ENCODE results near the gene ZBTB44.
"Not testable (repeated sequence)": the region's sequence is repeated elsewhere in the genome, so short reads cannot be mapped to it uniquely, and the experiment has no call there.

ZBTB44 gene, protein sequence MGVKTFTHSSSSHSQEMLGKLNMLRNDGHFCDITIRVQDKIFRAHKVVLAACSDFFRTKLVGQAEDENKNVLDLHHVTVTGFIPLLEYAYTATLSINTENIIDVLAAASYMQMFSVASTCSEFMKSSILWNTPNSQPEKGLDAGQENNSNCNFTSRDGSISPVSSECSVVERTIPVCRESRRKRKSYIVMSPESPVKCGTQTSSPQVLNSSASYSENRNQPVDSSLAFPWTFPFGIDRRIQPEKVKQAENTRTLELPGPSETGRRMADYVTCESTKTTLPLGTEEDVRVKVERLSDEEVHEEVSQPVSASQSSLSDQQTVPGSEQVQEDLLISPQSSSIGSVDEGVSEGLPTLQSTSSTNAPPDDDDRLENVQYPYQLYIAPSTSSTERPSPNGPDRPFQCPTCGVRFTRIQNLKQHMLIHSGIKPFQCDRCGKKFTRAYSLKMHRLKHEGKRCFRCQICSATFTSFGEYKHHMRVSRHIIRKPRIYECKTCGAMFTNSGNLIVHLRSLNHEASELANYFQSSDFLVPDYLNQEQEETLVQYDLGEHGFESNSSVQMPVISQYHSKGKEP

DNA sequence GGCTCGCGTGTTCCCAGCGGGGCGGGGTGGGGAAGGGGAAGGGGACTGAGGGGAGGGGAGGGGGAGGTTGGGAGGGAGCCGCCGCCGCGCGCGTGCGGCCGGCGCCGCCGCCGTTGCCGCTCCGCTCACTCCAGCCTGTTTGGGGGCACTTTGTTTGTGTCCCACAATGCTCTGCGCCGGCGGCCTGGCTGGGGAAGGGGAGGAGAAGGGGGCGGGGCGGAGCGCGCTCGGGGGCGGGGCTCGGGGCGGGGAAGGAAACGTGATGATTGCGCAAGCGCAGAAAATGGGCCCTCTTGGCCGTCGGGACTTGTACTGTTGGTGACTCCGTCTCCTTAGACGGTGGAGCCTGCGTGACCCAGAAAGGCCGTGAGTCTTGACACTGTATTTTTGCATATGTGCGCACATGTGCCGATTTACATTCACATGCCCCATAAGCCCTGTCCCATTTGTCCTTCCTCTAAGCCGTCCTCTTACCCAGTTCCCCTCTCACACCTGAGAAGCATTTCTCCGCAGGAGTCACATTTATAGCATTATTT lies at the start of gene ZBTB44:
TSS of gene ZBTB44 (minus strand) at position 168 of the 536 bp plus-strand sequence. CDS start 53,044 bp downstream, outside the sequence.
- DNase-seq = peak; percentile 64

DNA sequence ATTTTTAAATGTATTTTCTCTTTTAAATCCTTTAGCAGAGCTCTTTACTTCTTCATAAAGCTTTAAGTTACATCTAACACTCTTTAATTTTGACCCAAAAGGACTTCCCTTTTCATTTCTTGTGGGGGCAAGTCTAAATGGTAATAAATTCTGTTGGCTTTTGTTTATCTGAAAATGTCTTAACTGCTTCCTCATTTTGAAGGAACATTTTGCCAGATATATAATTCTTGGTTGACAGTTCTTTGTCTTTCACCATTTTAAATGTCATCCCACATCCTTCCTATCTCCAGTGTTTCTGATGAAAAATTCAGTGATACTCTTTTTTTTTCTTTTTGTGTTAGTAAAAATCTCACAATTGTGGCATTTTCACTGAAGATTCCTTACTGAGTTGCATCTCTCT lies 44.7 kb upstream of the ZBTB44 start:
- DNase-seq = no peak

DNA sequence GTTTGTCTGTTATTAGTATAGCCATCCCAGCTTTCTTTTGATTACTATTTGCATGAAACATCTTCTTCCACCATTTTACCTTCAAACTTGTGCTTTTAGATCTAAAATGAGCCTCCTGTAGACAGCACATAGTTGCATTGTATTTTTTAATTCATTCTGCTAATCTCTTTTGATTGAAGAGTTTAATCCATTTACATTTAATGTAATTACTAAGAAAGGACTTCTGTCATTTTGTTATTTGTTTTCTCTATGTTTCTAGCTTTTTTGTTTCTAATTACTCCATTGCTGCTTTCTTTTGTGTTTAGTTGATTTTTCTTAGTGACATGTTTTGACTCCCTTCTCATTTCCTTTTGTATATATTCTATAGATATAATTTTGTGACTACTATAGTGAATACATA lies 43.7 kb upstream of the ZBTB44 start:
- DNase-seq = no peak

DNA sequence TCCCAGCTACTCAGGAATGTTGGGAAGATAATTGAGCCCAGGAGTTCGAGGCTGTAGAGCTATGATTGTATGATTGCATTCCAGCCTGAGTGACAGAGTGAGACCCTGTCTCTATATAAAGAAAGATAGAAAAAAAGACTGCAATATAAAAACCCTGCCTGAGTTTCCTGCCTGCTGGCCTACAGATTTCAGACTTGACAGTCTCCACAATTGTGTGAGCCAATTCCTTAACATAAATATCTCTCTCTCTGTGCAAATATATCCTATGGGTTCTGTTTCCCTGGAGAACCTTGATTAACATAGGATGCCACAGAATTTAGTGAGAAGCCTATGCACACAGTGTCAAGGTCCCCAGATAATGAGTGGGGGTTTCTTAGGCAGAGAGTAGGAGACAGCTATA lies 32.5 kb upstream of the ZBTB44 start:
- no peak for DNase-seq

DNA sequence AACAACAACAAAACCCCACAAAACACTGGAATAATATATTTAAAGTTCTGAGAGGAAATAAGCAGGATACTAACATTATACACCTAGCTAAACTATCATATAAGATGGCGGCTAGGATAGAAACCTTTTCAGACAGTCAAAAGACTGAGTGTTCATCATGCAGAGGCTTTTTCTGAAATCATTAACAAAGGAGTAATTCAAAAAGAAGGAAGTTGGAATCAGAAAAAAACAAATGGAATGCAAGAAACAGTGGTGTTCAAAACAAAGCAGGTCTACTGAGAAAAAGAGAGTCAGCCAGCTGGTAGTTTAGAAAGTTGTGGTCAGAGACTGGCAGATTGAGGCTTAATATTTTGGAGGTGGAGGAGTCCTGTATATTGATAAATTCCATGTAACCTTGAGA lies 30.1 kb upstream of the ZBTB44 start:
- DNase-seq = no peak

DNA sequence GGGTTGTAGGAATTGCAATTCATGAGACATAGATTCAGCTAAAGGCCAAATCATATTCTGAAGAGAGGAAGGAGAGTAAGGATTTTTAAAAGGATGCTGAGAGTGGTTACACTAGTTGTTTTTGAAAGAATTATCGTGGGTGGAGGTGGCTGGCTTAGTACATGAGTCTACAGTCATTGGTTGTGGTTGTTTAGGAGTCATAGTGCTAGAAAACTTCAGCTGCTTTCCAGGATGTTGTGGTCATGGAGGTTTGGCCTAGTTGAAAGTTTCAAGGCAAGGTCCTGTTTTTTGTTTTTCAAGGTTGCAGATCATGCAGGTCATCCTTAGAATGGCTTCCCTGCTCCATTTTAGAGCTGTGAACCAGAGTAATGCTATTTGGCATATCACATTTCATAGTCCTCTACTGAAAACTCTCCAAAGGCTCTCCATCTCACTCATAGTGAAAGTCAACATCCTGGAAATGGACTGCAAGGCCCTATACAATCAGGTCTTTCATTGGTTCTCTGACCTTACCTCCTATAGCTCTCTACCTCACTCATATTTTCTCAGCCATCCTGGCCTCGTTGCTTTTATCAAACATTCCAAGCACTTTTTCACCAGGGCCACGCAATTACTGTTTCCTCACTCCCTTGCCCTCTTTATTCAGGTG lies 26.1 kb upstream of the ZBTB44 start:
- no peak for DNase-seq

DNA sequence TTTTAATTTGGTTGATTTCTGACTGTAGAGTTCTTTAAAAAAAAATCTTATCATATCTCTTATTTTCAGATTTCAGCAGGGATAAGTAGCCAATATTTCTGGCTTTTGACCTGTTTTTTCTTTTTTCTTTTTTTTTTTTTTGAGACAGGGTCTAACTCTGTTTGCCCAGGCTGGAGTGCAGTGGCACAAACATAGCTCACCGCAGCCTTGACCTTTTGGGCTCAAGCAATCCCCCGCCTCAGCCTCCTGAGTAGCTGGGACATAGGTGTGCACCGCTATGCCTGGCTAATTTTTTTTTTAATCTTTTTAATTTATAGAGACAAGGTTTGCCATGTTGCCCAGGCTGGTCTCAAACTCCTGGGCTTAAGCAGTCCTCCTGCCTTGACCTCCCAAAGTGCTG lies 23.9 kb upstream of the ZBTB44 start:
- DNase-seq = no peak

DNA sequence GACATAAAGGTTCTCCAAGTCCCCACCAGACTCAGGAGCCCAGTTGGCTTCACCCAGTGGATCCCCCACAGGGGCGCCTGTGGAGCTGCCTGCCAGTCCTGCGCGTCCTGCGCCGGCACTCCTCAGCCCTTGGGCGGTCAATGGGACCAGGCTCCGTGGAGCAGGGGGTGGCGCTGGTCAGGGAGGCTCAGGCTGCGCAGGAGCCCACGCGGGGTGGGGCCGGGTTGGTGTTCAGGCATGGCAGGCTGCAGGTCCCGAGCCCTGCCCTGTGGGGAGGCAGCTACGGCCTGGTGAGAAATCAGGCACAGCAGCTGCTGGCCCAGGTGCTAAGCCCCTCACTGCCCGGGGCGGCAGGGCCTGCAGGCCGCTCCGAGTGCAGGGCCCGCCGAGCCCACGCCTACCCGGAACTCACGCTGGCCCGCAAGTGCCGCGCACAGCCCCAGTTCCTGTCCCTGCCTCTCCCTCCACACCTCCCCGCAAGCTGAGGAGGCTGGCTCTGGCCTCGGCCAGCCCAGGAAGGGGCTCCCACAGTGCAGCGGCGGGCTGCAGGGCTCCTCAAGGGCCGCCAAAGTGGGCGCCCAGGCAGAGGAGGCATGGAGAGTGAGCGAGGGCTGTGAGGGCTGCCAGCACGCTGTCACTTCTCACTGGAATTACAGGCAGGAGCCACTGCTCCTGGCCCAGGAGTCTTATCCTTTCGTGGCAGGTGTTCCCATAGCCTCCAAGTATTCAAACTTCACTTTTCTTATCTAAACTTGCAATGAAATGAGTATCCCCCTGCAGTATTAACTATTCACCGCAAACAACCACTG lies 22.8 kb upstream of the ZBTB44 start:
- no peak for DNase-seq

DNA sequence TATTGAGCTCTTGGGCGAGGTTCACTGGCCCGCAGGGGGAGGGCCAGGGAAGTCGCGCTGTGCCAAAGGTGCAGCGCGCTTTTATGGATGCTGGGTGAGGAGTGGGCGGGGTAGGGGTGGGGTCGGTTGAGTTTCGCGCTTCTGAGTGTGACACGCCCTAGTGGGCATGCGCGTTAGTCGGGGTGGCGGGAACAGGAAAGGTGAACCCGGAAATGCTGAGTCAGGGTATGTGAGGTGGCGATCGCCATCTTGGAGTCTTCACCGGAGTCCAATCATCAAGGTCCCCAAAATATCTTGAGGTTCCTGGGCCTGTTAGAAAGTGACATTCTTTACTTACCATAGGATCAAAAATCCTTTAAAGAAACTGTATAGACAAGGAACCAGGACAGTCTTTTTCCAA lies 16.7 kb upstream of the ZBTB44 start:
- not testable (repeated sequence) for DNase-seq

DNA sequence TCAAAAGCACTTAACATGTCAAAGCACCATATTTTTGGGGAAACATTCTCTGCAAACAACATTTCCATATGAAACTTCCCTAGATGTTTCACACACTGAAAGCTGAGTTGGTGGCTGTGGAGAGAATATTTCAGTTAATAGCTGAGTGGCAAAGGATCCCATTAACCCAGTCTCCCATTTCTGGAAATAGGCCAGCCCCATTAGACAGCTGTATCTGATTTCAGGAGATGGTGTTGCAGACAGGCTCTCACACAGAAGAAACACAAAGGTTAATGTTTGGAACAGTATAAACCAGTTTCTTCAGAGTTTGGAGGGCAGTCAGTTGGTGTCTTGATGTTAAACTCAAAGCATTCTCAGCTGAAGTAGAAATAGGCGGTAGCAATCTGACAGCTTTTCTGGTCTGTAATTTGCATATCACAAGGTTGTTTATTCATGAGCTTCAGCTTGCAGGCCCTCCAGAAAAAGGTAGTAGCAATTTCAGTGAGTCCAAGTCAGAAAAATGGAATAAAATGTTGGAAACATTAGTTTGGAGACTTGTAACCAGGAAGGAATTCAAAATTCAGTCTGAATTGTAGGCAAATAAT lies 15.5 kb upstream of the ZBTB44 start:
- peak; percentile 41 for DNase-seq

DNA sequence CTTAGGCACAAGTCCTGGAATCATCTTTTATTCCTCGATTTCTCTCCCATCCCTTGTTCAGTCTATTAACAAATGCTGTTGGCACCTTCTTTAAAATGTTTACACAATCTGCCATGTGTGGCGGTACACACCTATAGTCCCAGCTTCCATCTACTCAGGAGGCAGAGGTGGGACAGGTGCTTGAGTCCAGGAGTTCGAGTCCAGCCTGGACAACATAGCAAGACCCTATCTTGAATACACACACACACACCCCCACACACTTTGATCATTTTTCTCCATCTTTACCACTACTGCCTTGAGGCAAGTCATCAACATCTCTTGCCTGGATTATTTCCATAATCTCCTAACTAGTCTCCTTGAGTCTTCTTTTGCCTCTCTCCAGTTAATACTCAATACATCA lies 13.7 kb upstream of the ZBTB44 start:
- DNase-seq = no peak

DNA sequence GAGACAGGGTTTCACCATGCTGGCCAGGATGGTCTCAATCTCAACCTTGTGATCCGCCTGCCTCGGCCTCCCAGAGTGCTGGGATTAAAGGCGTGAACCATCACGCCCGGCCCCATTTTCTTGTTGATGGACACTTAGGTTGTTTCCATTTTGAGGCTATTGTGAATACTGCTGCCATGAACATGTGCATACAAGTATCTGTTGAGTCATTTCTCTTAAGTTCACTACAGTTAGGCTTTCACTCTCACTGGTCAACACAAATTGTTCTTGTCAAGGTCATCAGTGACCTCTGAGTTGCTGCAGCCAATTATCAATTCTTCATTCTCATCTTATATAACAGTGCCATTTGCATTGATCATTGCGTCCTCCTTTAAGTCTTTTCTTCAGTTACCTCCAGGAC lies 13.0 kb upstream of the ZBTB44 start:
- DNase-seq = no peak

DNA sequence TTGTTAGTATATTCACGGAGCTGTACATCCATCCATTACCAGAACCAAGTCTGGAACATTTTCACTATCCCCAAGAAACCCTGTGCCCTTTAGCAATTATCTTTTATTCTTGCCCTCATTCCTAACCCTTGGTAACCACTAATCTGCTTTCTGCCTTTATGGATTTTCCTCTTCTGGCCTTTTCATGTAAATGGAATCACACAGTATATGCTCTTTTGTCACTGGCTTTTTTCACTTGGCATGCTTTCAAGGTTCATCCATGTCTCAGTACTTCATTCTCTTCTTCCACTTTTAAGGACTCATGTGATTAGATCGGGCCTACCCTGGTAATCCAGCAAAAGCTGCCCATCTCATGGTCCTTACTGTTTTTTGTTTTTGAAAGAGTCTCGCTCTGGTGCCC lies 11.0 kb upstream of the ZBTB44 start:
- DNase-seq = no peak

DNA sequence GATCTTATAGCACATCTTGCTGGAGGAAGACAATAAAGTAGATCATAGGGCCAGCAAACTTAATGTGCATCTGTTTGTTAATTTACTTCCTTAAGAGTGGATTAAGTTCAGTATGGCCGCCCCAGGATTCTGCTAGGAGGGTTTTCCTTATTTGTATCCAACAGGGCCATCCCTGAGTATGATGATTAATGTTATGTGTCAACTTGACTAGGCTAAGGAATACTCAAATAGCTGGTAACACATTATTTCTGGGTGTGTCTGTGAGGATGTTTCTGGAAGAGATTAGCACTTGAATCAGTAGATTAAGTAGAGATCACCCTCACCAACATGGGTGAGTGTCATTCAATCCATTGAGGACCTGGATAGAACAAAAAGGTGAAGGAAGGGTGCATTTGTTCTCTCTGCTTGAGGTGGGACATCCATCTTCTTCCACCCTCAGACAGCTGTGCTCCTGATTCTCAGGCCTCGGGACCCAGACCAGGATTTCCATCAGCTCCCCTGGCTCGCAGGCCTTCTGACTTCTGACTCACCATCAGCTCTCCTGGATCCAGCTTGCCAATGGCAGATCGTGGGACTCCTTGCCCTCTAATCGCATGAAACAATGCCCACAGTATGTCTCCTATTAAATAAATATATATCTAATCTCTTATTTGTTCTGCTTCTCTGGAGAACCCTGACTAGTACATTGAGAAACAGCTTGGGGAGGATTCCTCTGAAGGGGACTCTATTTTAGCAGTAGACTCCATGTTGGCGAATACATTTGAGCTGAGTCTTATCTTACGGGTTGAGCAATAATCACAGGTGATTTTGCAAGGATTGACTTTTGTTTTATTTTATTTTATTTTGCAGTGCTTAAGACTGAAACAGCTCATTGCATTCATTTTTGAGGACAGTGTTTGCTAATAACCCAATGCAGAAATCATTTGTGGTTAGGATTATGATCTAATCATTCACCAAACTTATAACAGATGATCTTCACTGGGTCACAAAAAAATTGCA lies 9.0 kb upstream of the ZBTB44 start:
- DNase-seq = no peak

DNA sequence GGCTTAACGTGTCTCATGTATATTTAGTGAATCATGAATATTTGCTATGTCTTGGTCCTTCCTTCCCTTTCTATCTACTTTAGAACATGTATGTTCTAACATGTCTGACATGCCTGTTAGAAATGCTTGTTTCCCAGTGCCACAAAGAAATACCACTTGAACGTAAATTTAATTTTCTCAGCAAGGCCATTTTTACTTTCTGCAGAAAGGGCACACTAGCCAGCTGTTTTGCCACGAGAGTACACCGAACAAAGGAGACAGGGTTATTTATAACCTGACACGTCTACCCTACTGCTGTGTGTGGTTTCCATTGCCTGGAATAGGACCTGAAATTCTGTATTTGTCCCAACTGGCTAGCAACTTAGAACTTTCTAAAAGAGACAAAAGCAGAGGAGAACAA lies 7.4 kb upstream of the ZBTB44 start:
- DNase-seq = no peak

DNA sequence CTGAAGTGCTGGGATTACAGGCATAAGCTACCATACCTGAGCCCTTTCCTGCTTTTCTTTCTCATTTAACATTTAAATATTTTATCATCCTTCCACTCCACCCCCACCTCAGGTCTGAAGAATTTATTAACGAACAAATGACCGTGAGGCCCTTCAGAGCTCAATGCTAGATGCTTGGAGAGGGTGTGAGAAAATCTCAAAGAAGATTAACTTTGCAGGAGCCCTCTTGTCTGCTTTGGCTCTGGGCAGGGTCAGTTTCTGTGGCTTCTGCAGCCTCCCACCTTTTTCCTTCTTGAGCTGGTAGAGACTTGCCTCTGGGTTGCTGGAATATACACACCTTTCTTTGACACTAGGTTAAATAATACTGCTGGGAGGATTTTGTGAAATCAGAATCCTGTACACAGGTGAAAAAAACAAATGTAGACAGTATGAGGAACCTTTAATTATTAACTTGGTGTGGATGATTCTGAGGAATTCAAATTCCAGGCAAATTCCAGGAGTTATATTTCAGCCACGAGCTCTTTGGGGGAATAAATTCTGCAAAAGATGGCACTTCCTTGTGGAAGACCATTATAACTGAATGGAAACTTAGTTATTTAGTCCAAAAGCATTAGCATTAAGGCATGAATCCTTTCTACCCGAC lies 3.4 kb upstream of the ZBTB44 start:
- no peak for DNase-seq

DNA sequence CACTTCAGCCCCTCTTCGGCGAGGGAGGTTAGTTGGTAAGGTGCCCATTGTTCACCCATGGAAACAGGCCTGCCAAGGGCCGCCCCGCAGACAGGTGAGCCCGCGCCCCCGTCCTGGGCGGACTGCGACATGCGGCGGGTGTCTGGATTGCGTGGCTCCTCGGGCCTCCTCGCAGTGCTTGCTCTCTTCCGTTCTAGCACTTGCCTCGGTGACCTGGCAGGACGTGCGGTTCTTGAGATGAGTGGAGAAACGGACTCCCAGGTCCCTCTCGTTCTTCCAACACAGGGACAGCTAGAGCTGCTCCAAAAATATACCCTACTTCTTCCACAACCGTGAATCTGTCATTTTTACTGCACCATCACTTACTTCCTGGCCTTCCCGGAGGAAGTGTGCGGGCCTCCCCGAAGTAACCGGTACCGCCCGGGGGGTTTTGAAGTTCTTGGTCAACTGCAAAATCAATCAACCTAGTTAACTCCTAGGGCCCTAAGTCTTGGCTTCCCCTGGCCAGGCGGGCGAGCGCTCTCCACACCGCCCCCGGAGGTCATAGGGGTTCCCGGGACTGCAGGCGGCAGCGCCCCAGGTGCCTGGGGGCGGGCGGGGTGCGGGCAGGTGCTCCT lies 745 bp upstream of the ZBTB44 start:
- DNase-seq = no peak

DNA sequence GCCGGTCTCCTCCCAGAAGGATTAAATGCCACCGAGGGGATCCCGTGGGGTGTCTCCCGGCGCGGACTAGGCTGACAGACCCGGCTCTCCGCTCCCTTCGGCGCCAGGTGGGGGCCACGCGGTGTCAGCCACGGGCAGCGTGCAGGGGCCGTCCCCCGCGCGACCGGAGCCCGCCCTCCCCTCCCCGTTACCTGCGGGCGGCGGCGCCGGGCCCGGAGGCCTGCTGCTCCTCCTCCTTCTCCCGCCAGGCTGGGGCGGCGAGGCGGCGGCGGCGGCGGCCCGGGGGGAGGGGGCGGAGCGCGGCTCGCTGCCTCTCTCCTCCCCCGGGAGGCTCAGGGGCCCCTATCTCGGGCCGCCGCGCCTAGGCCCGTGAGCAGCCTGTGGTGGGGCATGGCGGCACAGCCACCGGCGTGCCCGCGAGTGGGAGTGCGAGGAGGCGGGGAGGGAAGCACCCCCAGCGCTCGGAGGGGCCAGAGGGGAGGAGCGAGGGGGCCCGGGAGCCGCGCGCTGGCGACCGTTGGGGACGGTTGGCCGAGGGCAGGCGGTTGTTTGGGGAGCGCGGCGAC lies 450 bp downstream of the ZBTB44 start:
- peak; percentile 61 for DNase-seq

DNA sequence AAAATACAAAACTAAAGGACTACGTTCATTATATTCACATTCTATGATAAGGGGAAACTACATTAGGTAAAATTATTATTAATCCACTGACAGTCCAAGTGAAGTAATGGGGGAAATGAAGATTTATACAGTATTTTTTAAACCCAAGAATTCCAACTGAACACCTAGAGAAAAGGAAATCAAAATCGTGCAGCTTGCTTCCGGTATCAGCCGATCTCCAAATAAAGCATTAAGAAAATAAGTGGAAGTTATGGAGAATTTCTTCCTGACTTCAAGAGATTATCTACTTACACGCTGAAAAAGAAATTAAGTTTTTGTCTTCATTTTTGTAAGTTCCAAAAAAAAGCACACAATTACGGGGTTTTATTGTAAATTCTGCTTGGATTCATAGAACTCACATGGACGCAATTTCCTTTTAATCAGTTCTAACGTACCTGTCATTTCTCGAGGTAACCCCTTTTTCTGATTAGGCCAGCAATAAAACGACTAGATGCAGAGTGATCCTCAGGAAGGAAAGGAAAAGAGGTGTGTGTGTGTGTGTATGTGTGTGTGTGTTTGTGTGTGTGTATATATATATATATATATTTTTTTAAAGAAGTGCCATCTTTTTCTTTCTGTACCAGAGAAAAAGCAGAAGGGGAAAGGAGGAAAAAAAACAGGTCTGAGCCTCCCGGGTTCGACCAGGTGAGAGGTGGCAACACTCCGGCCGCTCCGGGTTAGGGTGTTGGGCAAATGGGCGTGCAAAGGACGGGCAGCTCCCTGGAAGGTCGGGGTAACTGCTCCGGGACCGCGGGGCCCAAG lies 1.1 kb downstream of the ZBTB44 start:
- no peak for DNase-seq
